GM23338 (cell line): Measurements from ENCODE around the gene SPINT2. TPM values are rescaled to one million over a fixed set of nuclear protein-coding genes. Genes with fewer than 3 reads are reported as not detected.

Experiments
- ATAC-seq: fragments of 200-7000 bp; cut with Tn5 transposase; 3 replicates; pipeline ENCODE4 v1.9.1; 2020
- DNase-seq: peaks from one replicate; pipeline ENCODE4 v3.0.0-alpha.2; 2015; ENCODE audit warnings: low spot score
- H2AFZ ChIP-seq: fragments of 200-600 bp; sonication (generic); 2 replicates; pipeline ENCODE4 v1.8.0; 2016; ENCODE audit warnings: antibody characterized with exemption, mild to moderate bottlenecking, moderate library complexity
- H3F3A ChIP-seq: fragments of 200-600 bp; sonication (generic); replicated peaks from 2 replicates; pipeline ENCODE4 v1.8.0; 2017; ENCODE audit warnings: antibody characterized with exemption, mixed run types, low read depth
- H3K27ac ChIP-seq: fragments of 200-600 bp; sonication (generic); 2 replicates; pipeline ENCODE4 v1.6.1; 2016; ENCODE audit warnings: low read depth
- H3K27me3 ChIP-seq: fragments of 200-600 bp; sonication (generic); 2 replicates; pipeline ENCODE4 v1.8.0; 2016; ENCODE audit warnings: mild to moderate bottlenecking, mixed run types, moderate library complexity; ENCODE audit not compliant: insufficient read depth
- H3K36me3 ChIP-seq: fragments of 200-600 bp; sonication (generic); 2 replicates; pipeline ENCODE4 v1.8.0; 2016; ENCODE audit warnings: mild to moderate bottlenecking; ENCODE audit not compliant: insufficient read depth
- H3K4me1 ChIP-seq: fragments of 200-600 bp; sonication (generic); 2 replicates; pipeline ENCODE4 v1.8.0; 2016; ENCODE audit warnings: mild to moderate bottlenecking, moderate library complexity; ENCODE audit not compliant: insufficient read depth
- H3K4me2 ChIP-seq: fragments of 200-600 bp; sonication (generic); 2 replicates; pipeline ENCODE4 v1.7.1; 2017; ENCODE audit warnings: mixed run types
- H3K4me3 ChIP-seq: fragments of 200-600 bp; sonication (generic); 2 replicates; pipeline ENCODE4 v1.6.1; 2016; ENCODE audit warnings: mixed run types
- H3K79me2 ChIP-seq: fragments of 200-600 bp; sonication (generic); replicated peaks from 2 replicates; pipeline ENCODE4 v1.8.0; 2017; ENCODE audit warnings: mild to moderate bottlenecking; ENCODE audit not compliant: insufficient read depth
- H3K9me2 ChIP-seq: fragments of 200-600 bp; sonication (generic); 2 replicates; pipeline ENCODE4 v1.8.0; 2017; ENCODE audit not compliant: insufficient read depth
- H4K20me1 ChIP-seq: fragments of 200-600 bp; sonication (generic); replicated peaks from 2 replicates; pipeline ENCODE4 v1.8.0; 2017; ENCODE audit warnings: mild to moderate bottlenecking; ENCODE audit not compliant: insufficient read depth
- H3K27ac Mint-ChIP-seq: 2 replicates; pipeline ENCODE4 v1.8.0; 2020; ENCODE audit warnings: inconsistent platforms, mild to moderate bottlenecking, moderate library complexity, mixed read lengths
- H3K27me3 Mint-ChIP-seq: 3 replicates; pipeline ENCODE4 v1.8.0; 2022; ENCODE audit warnings: low read depth, mild to moderate bottlenecking, moderate library complexity, mixed read lengths, inconsistent platforms; ENCODE audit not compliant: insufficient read depth, poor library complexity
- H3K36me3 Mint-ChIP-seq: 3 replicates; pipeline ENCODE4 v1.8.0; 2021; ENCODE audit warnings: low read depth, mild to moderate bottlenecking, inconsistent platforms, moderate library complexity, mixed read lengths
- H3K4me1 Mint-ChIP-seq: 3 replicates; pipeline ENCODE4 v1.8.0; 2020; ENCODE audit warnings: mild to moderate bottlenecking, inconsistent platforms, mixed read lengths
- H3K4me3 Mint-ChIP-seq: 3 replicates; pipeline ENCODE4 v1.8.0; 2021; ENCODE audit warnings: moderate library complexity, mild to moderate bottlenecking, inconsistent platforms, mixed read lengths
- H3K9me3 Mint-ChIP-seq: 3 replicates; pipeline ENCODE4 v1.8.0; 2020; ENCODE audit warnings: moderate library complexity, mild to moderate bottlenecking, inconsistent platforms, mixed read lengths
- CREB1 ChIP-seq: fragments of 250-450 bp; sonication (Bioruptor Pico); IDR thresholded peaks from 2 replicates; pipeline ENCODE4 v1.5.0; 2020; ENCODE audit warnings: low read depth, mild to moderate bottlenecking, moderate library complexity
- ETS1 ChIP-seq: IDR thresholded peaks from 2 replicates; pipeline ENCODE4 v1.6.1; 2016; ENCODE audit warnings: antibody characterized with exemption
- EZH2phosphoT487 ChIP-seq: fragments of 200-600 bp; sonication (generic); IDR thresholded peaks from one replicate; pipeline ENCODE4 v1.8.1; 2018; ENCODE audit warnings: antibody characterized with exemption; ENCODE audit not compliant: unreplicated experiment
- JUNB ChIP-seq: IDR thresholded peaks from one replicate; pipeline ENCODE4 v1.6.1; 2016; ENCODE audit warnings: antibody characterized with exemption; ENCODE audit not compliant: unreplicated experiment
- POLR2AphosphoS5 ChIP-seq: IDR thresholded peaks from 2 replicates; pipeline ENCODE4 v1.6.1; 2016; ENCODE audit warnings: antibody characterized with exemption, low read depth
- REST ChIP-seq: IDR thresholded peaks from one replicate; pipeline ENCODE4 v1.6.1; 2018; ENCODE audit warnings: antibody characterized with exemption; ENCODE audit not compliant: unreplicated experiment
- STAT1 ChIP-seq: IDR thresholded peaks from one replicate; pipeline ENCODE4 v1.6.1; 2016; ENCODE audit warnings: antibody characterized with exemption; ENCODE audit not compliant: unreplicated experiment
- ZNF331 ChIP-seq: fragments of 250-450 bp; sonication (Bioruptor Pico); IDR thresholded peaks from 2 replicates; pipeline ENCODE4 v1.5.0; 2020; ENCODE audit warnings: low read depth, mild to moderate bottlenecking, moderate library complexity
- ZNF462 ChIP-seq: fragments of 250-450 bp; sonication (Bioruptor Pico); IDR thresholded peaks from 2 replicates; pipeline ENCODE4 v1.5.0; 2020; ENCODE audit warnings: mild to moderate bottlenecking, moderate library complexity
- polyA plus RNA-seq: library from polyadenylated mRNA; unstranded; fragments of >200 nt; fragmentation: Nextera tagmentation; extraction: Ambion mirVana; gene quantifications from 2 replicates; pipeline ENCODE4 v1.2.1, GENCODE V29; 2016
- total RNA-seq: library from RNA; depleted of rRNA; stranded (reverse); fragments of >200 nt; shearing (Covaris generic); gene quantifications from 2 replicates; pipeline ENCODE4 v1.2.3, GENCODE V29; 2014

SPINT2 gene
- total and polyA plus RNA-seq, 2 experiments from 2014 or later: 319 to 468 TPM

- no peaks in the 10 kb centered on the region for H3K36me3 ChIP-seq
- Mint-ChIP-seq H3K27ac (no peak within 1 kb of the TSS), H3K27me3 (peaks cover 44% of the 10 kb centered on the region), H3K36me3 (no peaks in the 10 kb centered on the region; the same call in 2 of the 3 replicates), H3K4me3 (peak within 1 kb of the TSS; percentile 77), H3K9me3 (no peaks in the 10 kb centered on the region), H3K4me1 (peaks cover 23% of the 10 kb centered on the region; the same call in 2 of the 3 replicates)
- DNase-seq (peak; percentile 77), ATAC-seq (peak; percentile 42)
- H3K79me2 ChIP-seq: peaks cover 1% of the 10 kb centered on the region; the same call in 1 of the 2 replicates
- H3K4me3 ChIP-seq: peak within 1 kb of the TSS; percentile 89
- peaks cover 36% of the 10 kb centered on the region for H3K27me3 ChIP-seq
- peaks cover 5% of the 10 kb centered on the region; the same call in 1 of the 2 replicates for H3K4me1 ChIP-seq
- H3K9me2 ChIP-seq: no peaks in the 10 kb centered on the region
- peaks cover 15% of the 10 kb centered on the region for H3F3A ChIP-seq
- peak within 1 kb of the TSS; percentile 98 for H3K4me2 ChIP-seq
- H4K20me1 ChIP-seq: no peaks in the 10 kb centered on the region; the same call in 1 of the 2 replicates
- TF ChIP-seq POLR2AphosphoS5 (peak; percentile 87), EZH2phosphoT487 (no peak)
- peak within 1 kb of the TSS; percentile 97 for H2AFZ ChIP-seq
- no peak within 1 kb of the TSS for H3K27ac ChIP-seq
Measured at GRCh38 chr19:38319421-38320258, 55.3 kb downstream of the SPINT2 start, which contains the start of gene KCNK6. Gene KCNK6 (plus strand): TSS chr19:38319845. CDS start chr19:38319951, 106 bp downstream.

- Mint-ChIP-seq H3K36me3 (no peaks in the 10 kb centered on the region; the same call in 2 of the 3 replicates), H3K27ac (no peak overlapping the region), H3K4me1 (peaks cover 20% of the 10 kb centered on the region; the same call in 2 of the 3 replicates), H3K4me3 (peak overlapping the region; percentile 77; the same call in 1 of the 3 replicates), H3K27me3 (peaks cover 40% of the 10 kb centered on the region), H3K9me3 (no peaks in the 10 kb centered on the region)
- Histone ChIP-seq H3K36me3 (no peaks in the 10 kb centered on the region), H3K9me2 (no peaks in the 10 kb centered on the region), H3K27me3 (peaks cover 36% of the 10 kb centered on the region), H3F3A (peaks cover 11% of the 10 kb centered on the region; the same call in 1 of the 2 replicates), H3K27ac (no peak overlapping the region), H4K20me1 (no peaks in the 10 kb centered on the region; the same call in 1 of the 2 replicates), H3K4me1 (no peaks in the 10 kb centered on the region; the same call in 1 of the 2 replicates), H3K4me2 (peak overlapping the region; percentile 98; the same call in 1 of the 2 replicates), H2AFZ (no peak overlapping the region), H3K79me2 (no peaks in the 10 kb centered on the region), H3K4me3 (peak overlapping the region; percentile 89)
- DNase-seq (no peak), ATAC-seq (no peak)
- TF ChIP-seq ZNF331 (CRISPR knock-in tag) (no peak), POLR2AphosphoS5 (no peak), CREB1 (CRISPR knock-in tag) (no peak), ETS1 (no peak), EZH2phosphoT487 (no peak), REST (no peak), ZNF462 (CRISPR knock-in tag) (no peak), STAT1 (no peak), JUNB (no peak)
Measured at GRCh38 chr19:38320969-38321339, 56.6 kb downstream of the SPINT2 start.
